C4-2B (cell line): ENCODE measurements around the gene EEA1.
A peak's percentile ranks its signal among the peaks of the same experiment; 100 is the strongest.

Source experiments
- CTCF ChIP-seq: fragments of 450-650 bp; conservative IDR thresholded peaks from 2 replicates; pipeline ENCODE4 v1.5.1; 2017; ENCODE audit warnings: mild to moderate bottlenecking
- ZFX ChIP-seq: fragments of 450-650 bp; IDR thresholded peaks from 2 replicates; pipeline ENCODE4 v1.6.1; 2017

- peak; percentile 95 for TF ChIP-seq CTCF
- no peak for TF ChIP-seq ZFX
Observed at GRCh38 chr12:92827836-92828431, 101.2 kb downstream of the EEA1 start.
